ENCODE results near the gene RANBP3. TPM values are rescaled to one million over a fixed set of nuclear protein-coding genes. Genes with fewer than 3 reads are reported as not detected.

Gene RANBP3
- total and polyA plus RNA-seq, 4 donors, result 33.6 to 67.7 (median 54.9) TPM

DNA sequence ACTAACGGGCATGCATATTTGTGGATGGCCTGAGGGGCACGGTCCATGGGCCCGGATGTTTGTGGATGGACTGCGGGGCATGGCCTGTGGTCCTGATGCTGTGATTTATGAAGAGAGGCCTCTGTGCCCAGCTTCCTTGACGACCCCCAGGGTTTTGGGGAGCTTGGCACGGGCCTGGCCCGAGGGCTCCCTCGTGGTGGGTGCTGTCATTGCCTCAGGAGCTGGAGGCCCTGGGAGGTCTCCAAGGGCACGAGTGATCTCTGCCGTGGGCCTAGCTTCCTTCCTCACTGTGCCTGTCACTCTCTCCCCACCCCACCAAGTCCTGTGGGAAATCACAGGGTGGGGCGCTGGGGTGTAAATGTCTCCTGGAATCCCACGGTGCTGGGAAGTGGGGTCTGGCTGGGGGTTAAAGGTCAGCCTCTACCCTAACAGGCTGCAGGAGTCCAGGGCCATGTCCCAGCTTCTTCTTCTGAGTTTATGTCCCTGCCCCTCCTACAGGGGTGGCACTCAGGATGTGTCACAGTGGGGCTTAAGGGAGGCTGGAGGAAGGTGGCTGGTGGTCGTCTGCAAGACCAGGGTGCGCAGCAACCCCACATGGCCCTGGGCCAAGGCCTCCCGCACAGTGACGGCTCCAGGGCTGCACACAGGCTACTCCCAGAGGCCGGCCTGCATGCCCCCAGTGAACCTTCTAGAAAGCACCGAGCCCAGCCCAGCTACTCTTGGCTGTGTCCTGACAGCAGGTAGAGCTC lies 27.6 kb upstream of the RANBP3 start:
- DNase-seq (no peak), ATAC-seq (ENCODE audit: insufficient read depth, low FRiP score) (no peak)
- no peaks in the 10 kb centered on the region for H3K27me3 ChIP-seq (ENCODE audit: control insufficient read depth in 3 of 3, insufficient read depth in 3 of 3, low read length in 2 of 3)
- H3K36me3 ChIP-seq (ENCODE audit: control insufficient read depth in 4 of 4, insufficient read depth in 4 of 4, low read length in 4 of 4), result peaks cover 5 to 37% (median 18%) of the 10 kb centered on the region in 4 donors
- H3K9ac ChIP-seq (ENCODE audit: insufficient read depth in 1 of 2, low read length in 2 of 2), result no peak overlapping the region
- no peaks in the 10 kb centered on the region for H3K4me1 ChIP-seq (ENCODE audit: control insufficient read depth in 5 of 5, insufficient read depth in 5 of 5, low read length in 5 of 5)
- TF ChIP-seq, protein P1, sequence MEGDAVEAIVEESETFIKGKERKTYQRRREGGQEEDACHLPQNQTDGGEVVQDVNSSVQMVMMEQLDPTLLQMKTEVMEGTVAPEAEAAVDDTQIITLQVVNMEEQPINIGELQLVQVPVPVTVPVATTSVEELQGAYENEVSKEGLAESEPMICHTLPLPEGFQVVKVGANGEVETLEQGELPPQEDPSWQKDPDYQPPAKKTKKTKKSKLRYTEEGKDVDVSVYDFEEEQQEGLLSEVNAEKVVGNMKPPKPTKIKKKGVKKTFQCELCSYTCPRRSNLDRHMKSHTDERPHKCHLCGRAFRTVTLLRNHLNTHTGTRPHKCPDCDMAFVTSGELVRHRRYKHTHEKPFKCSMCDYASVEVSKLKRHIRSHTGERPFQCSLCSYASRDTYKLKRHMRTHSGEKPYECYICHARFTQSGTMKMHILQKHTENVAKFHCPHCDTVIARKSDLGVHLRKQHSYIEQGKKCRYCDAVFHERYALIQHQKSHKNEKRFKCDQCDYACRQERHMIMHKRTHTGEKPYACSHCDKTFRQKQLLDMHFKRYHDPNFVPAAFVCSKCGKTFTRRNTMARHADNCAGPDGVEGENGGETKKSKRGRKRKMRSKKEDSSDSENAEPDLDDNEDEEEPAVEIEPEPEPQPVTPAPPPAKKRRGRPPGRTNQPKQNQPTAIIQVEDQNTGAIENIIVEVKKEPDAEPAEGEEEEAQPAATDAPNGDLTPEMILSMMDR (IDR thresholded peaks at IDR 0.05; ENCODE audit: control extremely low read depth, extremely low read depth), result no peak
- no peak overlapping the region for H3K27ac ChIP-seq (ENCODE audit: low read depth in 1 of 2, low read length in 1 of 2)
- 84 to 88% methylated on average over 18 of the region's 18 CpGs for WGBS, 2 donors
- H3K4me3 ChIP-seq, result no peak overlapping the region
- no peaks in the 10 kb centered on the region for H3K9me3 ChIP-seq (ENCODE audit: control insufficient read depth in 4 of 4, insufficient read depth in 3 of 4, low read length in 3 of 4)

DNA sequence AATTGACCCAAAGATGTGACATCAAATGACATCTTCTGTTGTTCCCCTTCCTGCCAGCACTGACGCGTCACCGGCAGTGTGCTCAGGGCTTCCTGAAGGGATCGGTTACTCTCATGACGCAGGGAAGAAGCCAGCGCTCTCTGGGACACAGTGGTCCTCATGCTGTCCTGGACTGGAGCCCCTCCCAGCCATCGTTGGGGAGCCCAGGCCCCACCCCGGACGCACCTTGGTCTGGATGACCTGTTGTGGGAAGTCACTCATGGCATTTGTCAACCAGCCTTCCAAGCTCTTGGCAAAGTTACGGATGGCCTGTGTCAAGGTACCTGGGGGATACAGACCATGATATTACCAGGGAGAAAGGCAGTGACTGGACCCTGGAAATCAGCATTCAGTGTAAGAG lies 26.0 kb upstream of the RANBP3 start:
- 82% methylated on average over 10 of the region's 10 CpGs for WGBS, 2 donors
- DNase-seq (no peak), ATAC-seq (ENCODE audit: insufficient read depth, low FRiP score) (no peak)
- no peak overlapping the region for H3K27ac ChIP-seq (ENCODE audit: low read depth in 1 of 2, low read length in 1 of 2)
- no peaks in the 10 kb centered on the region for H3K9me3 ChIP-seq (ENCODE audit: control insufficient read depth in 4 of 4, insufficient read depth in 3 of 4, low read length in 3 of 4)
- H3K36me3 ChIP-seq (ENCODE audit: control insufficient read depth in 4 of 4, insufficient read depth in 4 of 4, low read length in 4 of 4), result peaks cover 5 to 39% (median 21%) of the 10 kb centered on the region in 4 donors
- H3K9ac ChIP-seq (ENCODE audit: insufficient read depth in 1 of 2, low read length in 2 of 2), result no peak overlapping the region
- H3K4me3 ChIP-seq, result no peak overlapping the region
- H3K4me1 ChIP-seq (ENCODE audit: control insufficient read depth in 5 of 5, insufficient read depth in 5 of 5, low read length in 5 of 5), result no peaks in the 10 kb centered on the region
- TF ChIP-seq, protein P1 (IDR thresholded peaks at IDR 0.05; ENCODE audit: control extremely low read depth, extremely low read depth), result no peak
- no peaks in the 10 kb centered on the region for H3K27me3 ChIP-seq (ENCODE audit: control insufficient read depth in 3 of 3, insufficient read depth in 3 of 3, low read length in 2 of 3)

DNA sequence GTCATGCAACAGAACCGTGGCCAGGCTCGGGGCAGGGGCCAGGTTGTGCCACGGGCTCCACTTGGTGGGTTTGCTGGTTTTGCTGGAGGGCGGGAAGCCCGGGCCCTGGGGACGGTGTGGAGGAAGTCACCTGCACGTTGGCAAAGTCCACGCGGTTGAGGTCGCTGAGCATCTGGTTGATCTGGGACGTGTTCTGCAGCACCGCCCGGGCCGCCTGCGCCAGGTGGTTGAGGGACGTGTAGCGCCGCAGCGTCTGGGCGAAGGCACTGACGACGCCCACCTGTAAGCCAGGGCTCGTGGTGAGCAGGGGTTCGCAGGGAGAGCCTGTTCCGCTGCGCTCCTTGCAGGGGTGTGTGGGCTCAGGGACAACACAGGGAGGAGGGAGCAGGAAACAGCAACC lies 24.7 kb upstream of the RANBP3 start:
- Histone ChIP-seq H3K9ac (ENCODE audit: insufficient read depth in 1 of 2, low read length in 2 of 2) (no peak overlapping the region), H3K27me3 (ENCODE audit: control insufficient read depth in 3 of 3, insufficient read depth in 3 of 3, low read length in 2 of 3) (no peaks in the 10 kb centered on the region), H3K9me3 (ENCODE audit: control insufficient read depth in 4 of 4, insufficient read depth in 3 of 4, low read length in 3 of 4) (no peaks in the 10 kb centered on the region), H3K27ac (ENCODE audit: low read depth in 1 of 2, low read length in 1 of 2) (no peak overlapping the region), H3K4me1 (ENCODE audit: control insufficient read depth in 5 of 5, insufficient read depth in 5 of 5, low read length in 5 of 5) (no peaks in the 10 kb centered on the region), H3K4me3 (no peak overlapping the region), H3K36me3 (ENCODE audit: control insufficient read depth in 4 of 4, insufficient read depth in 4 of 4, low read length in 4 of 4) (peaks cover 5 to 38% (median 19%) of the 10 kb centered on the region in 4 donors)
- no peak for ATAC-seq (ENCODE audit: insufficient read depth, low FRiP score)
- WGBS, 2 donors, result 94 to 95% methylated on average over 26 of the region's 26 CpGs
- DNase-seq, result no peak
- TF ChIP-seq, protein P1 (IDR thresholded peaks at IDR 0.05; ENCODE audit: control extremely low read depth, extremely low read depth), result no peak

Measured in lung (tissue), 12 donors.